Neural crest cell (in vitro differentiated cells): ENCODE results near the gene RAB3IP. TPM values are rescaled to one million over a fixed set of nuclear protein-coding genes. Genes with fewer than 3 reads are reported as not detected.

Experiments used
- DNase-seq: peaks from one replicate; pipeline ENCODE4 v3.0.0; 2021; ENCODE audit warnings: low read depth, mixed read lengths, low spot score
- H3K27ac Mint-ChIP-seq: one replicate; pipeline ENCODE4 v1.8.0; 2021; ENCODE audit warnings: mild to moderate bottlenecking, mixed read lengths; ENCODE audit not compliant: unreplicated experiment
- H3K27me3 Mint-ChIP-seq: 2 replicates; pipeline ENCODE4 v1.8.0; 2021; ENCODE audit warnings: low read depth, mild to moderate bottlenecking, mixed read lengths
- H3K36me3 Mint-ChIP-seq: 2 replicates; pipeline ENCODE4 v1.8.0; 2021; ENCODE audit warnings: low read depth, mild to moderate bottlenecking, mixed read lengths
- H3K4me1 Mint-ChIP-seq: 2 replicates; pipeline ENCODE4 v1.8.0; 2021; ENCODE audit warnings: mixed read lengths
- H3K4me3 Mint-ChIP-seq: one replicate; pipeline ENCODE4 v1.8.0; 2021; ENCODE audit warnings: mild to moderate bottlenecking, mixed read lengths
- H3K9me3 Mint-ChIP-seq: 2 replicates; pipeline ENCODE4 v1.8.0; 2021; ENCODE audit warnings: mixed read lengths
- CTCF ChIP-seq: fragments of 200-600 bp; sonication (generic); conservative IDR thresholded peaks from 2 replicates; pipeline ENCODE4 v1.5.0; 2021; ENCODE audit warnings: antibody characterized with exemption, mild to moderate bottlenecking
- total RNA-seq: library from RNA; stranded (reverse); gene quantifications from 2 replicates; pipeline ENCODE4 v1.2.1, GENCODE V29; 2021

The RAB3IP gene
- total RNA-seq, 1 donor from 2014 or later, result 24.0 TPM

DNA sequence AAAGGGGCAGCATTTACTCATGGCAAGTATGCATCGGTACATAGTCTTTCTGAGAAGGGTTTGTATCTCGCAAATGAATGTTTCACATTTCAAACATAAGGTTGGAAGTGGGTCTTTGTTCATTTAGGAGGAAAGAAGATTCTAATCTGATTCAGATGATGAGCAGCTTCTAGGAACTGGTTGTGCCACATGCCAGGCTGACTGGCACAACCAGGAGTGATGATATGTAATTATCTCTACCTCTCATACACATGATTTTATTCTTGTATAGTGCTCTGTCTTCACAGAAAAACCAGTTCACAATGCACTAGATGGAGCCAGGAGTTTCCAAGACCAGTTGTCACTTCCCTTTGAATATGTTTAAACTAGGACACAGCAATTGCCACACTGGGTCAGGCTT is 25.8 kb upstream of the RAB3IP start:
- peaks cover 2% of the 10 kb centered on the region for H3K9me3 Mint-ChIP-seq
- no peak for DNase-seq
- H3K36me3 Mint-ChIP-seq, result no peaks in the 10 kb centered on the region
- H3K27ac Mint-ChIP-seq, result no peak overlapping the region
- H3K27me3 Mint-ChIP-seq, result no peaks in the 10 kb centered on the region
- H3K4me3 Mint-ChIP-seq, result no peak overlapping the region
- H3K4me1 Mint-ChIP-seq, result no peaks in the 10 kb centered on the region
- no peak for TF ChIP-seq CTCF

DNA sequence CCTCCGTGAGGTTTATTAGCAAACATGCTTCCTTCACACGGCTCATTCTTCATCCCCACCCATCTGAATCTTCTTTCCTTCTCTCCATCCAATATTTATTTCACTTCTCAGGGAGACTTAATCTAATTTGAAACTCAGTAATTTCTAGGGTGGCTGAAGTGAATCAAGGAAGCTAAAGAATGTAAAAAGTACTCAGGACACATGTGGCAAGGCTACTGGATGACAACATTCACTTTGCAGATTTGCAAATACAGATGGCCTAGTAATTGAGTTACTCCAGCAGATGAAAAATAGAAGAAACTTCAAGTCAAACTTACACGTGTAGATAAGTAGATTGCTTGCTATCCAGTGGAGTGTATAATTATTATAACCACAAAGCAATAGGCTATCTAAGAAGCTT is 24.1 kb upstream of the RAB3IP start:
- DNase-seq, result no peak
- Mint-ChIP-seq H3K27ac (no peak overlapping the region), H3K4me3 (no peak overlapping the region)

DNA sequence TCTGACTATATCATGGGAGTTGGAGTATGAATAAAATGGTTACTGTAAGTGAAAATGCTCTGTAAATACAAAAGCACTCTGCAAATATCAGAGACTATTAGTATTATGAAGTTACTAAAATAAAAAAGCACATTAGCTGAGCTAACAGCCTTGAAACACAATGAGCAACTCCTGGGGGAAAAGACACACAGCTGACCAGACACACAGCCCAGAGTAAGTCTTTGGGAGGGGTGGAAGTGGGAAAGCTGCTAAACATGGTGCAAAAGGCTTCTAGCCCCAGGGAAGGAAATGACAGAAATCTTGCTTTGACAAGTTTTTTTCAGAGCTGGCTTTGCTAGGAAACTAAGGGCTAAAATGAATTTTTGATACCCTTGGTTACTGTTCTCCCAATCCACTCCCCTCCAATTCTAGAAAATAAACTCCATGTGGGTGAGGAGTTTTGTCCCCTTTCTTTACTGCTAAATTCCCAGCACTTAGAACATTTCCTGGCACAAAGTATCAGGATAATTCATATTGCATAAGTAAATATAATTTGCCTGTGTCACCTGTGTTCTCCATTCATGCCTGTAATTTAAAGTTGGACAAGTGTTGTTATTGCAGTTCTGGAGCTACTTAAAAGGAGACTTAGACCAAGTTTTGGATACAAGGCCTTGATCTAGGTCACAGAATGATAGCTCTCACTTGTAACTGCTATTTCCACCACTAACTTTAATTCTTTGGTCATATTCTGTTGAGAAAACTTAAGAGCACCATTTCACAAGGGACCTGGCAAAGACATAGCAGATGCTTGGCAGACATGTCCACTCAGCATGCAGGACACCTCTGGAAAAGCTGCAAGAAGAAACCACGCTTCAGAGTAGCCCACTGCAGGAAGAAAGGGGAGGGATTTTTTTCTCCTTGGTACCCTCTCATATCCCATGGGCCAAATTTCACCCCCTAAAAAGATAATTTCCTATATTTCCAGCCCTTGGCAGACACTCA is 19.0 kb upstream of the RAB3IP start:
- Mint-ChIP-seq H3K27ac (peak overlapping the region; percentile 36), H3K4me1 (peaks cover 9% of the 10 kb centered on the region), H3K9me3 (peaks cover 4% of the 10 kb centered on the region), H3K4me3 (no peak overlapping the region), H3K27me3 (no peaks in the 10 kb centered on the region), H3K36me3 (peaks cover 3% of the 10 kb centered on the region)
- no peak for DNase-seq
- TF ChIP-seq CTCF, result no peak

More for the DNA sequence above, 24.1 kb upstream of the RAB3IP start:
- TF ChIP-seq CTCF, result no peak
- Mint-ChIP-seq H3K4me1 (peaks cover 7% of the 10 kb centered on the region), H3K27me3 (no peaks in the 10 kb centered on the region), H3K9me3 (peaks cover 2% of the 10 kb centered on the region), H3K36me3 (no peaks in the 10 kb centered on the region)

DNA sequence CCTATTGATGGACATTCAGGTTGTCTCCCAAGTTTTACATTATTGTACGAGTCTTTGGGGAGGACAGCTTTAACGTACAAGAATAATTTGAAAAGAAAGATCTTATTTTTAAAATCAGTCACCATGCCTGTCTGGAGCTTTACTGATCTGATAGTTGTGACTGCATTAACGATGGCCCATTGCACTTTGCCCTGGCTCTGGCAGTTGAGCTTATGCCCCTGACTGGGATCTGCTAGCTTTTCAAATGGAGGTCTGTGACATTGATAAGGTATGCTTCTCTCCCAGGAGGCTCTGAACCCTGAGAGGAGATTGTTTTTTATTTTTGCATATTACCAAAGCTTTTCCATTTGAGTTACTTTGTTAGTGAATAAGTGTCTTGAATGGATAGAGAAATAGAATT is 17.9 kb upstream of the RAB3IP start:
- Mint-ChIP-seq H3K9me3 (peaks cover 4% of the 10 kb centered on the region), H3K4me1 (peaks cover 9% of the 10 kb centered on the region), H3K4me3 (no peak overlapping the region), H3K36me3 (peaks cover 3% of the 10 kb centered on the region), H3K27ac (no peak overlapping the region), H3K27me3 (no peaks in the 10 kb centered on the region)
- TF ChIP-seq CTCF, result no peak
- no peak for DNase-seq

DNA sequence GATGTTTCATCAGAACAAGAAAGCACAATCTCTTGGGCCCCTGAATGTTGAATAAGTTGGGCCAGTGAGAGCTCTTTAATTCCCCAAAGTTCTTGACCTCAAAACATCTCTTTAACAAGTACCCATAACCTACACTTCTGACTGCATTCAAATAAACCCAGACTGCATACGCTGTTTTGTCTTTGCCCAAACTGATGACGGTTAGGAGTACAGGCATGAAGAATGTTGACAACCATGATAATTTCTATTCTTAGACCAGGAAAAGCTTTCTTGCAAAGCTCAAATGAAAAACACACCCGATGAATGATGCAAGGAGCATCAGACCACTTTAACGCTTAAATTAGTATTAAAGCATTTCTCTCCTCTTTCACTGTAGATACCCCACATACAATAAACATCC is 11.7 kb upstream of the RAB3IP start:
- no peaks in the 10 kb centered on the region for H3K27me3 Mint-ChIP-seq
- peaks cover 6% of the 10 kb centered on the region for H3K4me1 Mint-ChIP-seq
- no peak for DNase-seq
- TF ChIP-seq CTCF, result no peak
- peaks cover 4% of the 10 kb centered on the region for H3K9me3 Mint-ChIP-seq
- no peak overlapping the region for H3K27ac Mint-ChIP-seq
- H3K4me3 Mint-ChIP-seq, result no peak overlapping the region
- H3K36me3 Mint-ChIP-seq, result peaks cover 3% of the 10 kb centered on the region
